ENCODE data around the gene COMP. TPM values are rescaled to one million over a fixed set of nuclear protein-coding genes. Genes with fewer than 3 reads are reported as not detected.

Gene COMP
- total RNA-seq, 1 experiment from 2014 or later = 0.16 TPM

DNA sequence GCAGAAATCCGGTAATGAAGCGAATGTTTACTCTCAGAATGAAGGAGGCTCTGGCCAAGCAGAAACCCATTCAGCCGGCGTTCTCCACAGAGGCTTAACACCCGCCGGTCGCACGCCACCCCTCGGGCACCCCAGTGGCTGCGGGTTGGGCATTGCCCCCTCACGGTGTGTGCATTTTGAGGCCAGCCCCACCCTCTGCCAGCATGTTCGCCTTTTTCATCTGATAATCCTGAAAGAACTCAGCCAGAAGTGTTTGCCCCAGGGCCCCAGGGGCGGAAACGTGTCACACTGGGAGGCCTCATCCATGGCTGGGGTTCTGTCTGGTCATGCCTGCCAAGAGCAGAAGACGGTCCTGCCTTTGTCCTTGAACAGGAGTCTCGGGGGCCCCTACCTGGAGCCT, 34.2 kb downstream of the COMP start:
- H3K36me3 Mint-ChIP-seq (ENCODE audit: insufficient read depth, unreplicated experiment) = peaks cover 9% of the 10 kb centered on the region
- CTCF ChIA-PET = no interaction called here

GRCh38 chr19:18754501-18754900, 36.6 kb downstream of the COMP start:
- Mint-ChIP-seq H3K27me3 (ENCODE audit: insufficient read depth, unreplicated experiment) (no peaks in the 10 kb centered on the region), H3K36me3 (ENCODE audit: insufficient read depth, unreplicated experiment) (peaks cover 1% of the 10 kb centered on the region), H3K4me3 (ENCODE audit: unreplicated experiment) (no peak overlapping the region), H3K27ac (ENCODE audit: unreplicated experiment) (no peak overlapping the region), H3K9me3 (ENCODE audit: unreplicated experiment) (no peaks in the 10 kb centered on the region), H3K4me1 (ENCODE audit: low read depth, unreplicated experiment) (no peaks in the 10 kb centered on the region)
- intact Hi-C loops (cut with micrococcal nuclease; ENCODE audit: unreplicated experiment) = no loop called here
- ChIA-PET CTCF (no interaction called here), POLR2A (no interaction called here)
- no peak overlapping the region for H3K4me3 ChIP-seq (ENCODE audit: low read depth, low read length)
- BruUV-seq (replicated peaks) = no TSS peak
- H3K36me3 ChIP-seq (ENCODE audit: control insufficient read depth, insufficient read depth, low read length) = no peaks in the 10 kb centered on the region; the same call in 1 of the 2 replicates
- DNase-seq = no peak
- no peaks in the 10 kb centered on the region for H3K4me1 ChIP-seq
- TF ChIP-seq, protein P1, sequence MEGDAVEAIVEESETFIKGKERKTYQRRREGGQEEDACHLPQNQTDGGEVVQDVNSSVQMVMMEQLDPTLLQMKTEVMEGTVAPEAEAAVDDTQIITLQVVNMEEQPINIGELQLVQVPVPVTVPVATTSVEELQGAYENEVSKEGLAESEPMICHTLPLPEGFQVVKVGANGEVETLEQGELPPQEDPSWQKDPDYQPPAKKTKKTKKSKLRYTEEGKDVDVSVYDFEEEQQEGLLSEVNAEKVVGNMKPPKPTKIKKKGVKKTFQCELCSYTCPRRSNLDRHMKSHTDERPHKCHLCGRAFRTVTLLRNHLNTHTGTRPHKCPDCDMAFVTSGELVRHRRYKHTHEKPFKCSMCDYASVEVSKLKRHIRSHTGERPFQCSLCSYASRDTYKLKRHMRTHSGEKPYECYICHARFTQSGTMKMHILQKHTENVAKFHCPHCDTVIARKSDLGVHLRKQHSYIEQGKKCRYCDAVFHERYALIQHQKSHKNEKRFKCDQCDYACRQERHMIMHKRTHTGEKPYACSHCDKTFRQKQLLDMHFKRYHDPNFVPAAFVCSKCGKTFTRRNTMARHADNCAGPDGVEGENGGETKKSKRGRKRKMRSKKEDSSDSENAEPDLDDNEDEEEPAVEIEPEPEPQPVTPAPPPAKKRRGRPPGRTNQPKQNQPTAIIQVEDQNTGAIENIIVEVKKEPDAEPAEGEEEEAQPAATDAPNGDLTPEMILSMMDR (IDR thresholded peaks at IDR 0.05; ENCODE audit: insufficient read depth in 1 of 2, low read depth in 1 of 2, low read length in 1 of 2, severe bottlenecking in 1 of 2, unreplicated experiment in 1 of 2) = no peak
- no peaks in the 10 kb centered on the region for H3K27me3 ChIP-seq (replicated peaks; ENCODE audit: control insufficient read depth, insufficient read depth, low read length)
- H3K9me3 ChIP-seq = no peaks in the 10 kb centered on the region

More for the DNA sequence above, 34.2 kb downstream of the COMP start:
- no TSS peak for BruUV-seq (replicated peaks)
- no peaks in the 10 kb centered on the region for H3K27me3 Mint-ChIP-seq (ENCODE audit: insufficient read depth, unreplicated experiment)
- Histone ChIP-seq H3K4me1 (no peaks in the 10 kb centered on the region), H3K4me3 (ENCODE audit: low read depth, low read length) (no peak overlapping the region), H3K36me3 (ENCODE audit: control insufficient read depth, insufficient read depth, low read length) (no peaks in the 10 kb centered on the region; the same call in 1 of the 2 replicates), H3K9me3 (no peaks in the 10 kb centered on the region), H3K27me3 (replicated peaks; ENCODE audit: control insufficient read depth, insufficient read depth, low read length) (no peaks in the 10 kb centered on the region)
- POLR2A ChIA-PET = no interaction called here
- intact Hi-C loops (cut with micrococcal nuclease; ENCODE audit: unreplicated experiment) = no loop called here
- no peak for DNase-seq
- no peaks in the 10 kb centered on the region for H3K9me3 Mint-ChIP-seq (ENCODE audit: unreplicated experiment)
- H3K4me1 Mint-ChIP-seq (ENCODE audit: low read depth, unreplicated experiment) = no peaks in the 10 kb centered on the region
- TF ChIP-seq, protein P1 (IDR thresholded peaks at IDR 0.05; ENCODE audit: insufficient read depth in 1 of 2, low read depth in 1 of 2, low read length in 1 of 2, severe bottlenecking in 1 of 2, unreplicated experiment in 1 of 2) = no peak
- no peak overlapping the region for H3K4me3 Mint-ChIP-seq (ENCODE audit: unreplicated experiment)
- no peak overlapping the region for H3K27ac Mint-ChIP-seq (ENCODE audit: unreplicated experiment)

DNA sequence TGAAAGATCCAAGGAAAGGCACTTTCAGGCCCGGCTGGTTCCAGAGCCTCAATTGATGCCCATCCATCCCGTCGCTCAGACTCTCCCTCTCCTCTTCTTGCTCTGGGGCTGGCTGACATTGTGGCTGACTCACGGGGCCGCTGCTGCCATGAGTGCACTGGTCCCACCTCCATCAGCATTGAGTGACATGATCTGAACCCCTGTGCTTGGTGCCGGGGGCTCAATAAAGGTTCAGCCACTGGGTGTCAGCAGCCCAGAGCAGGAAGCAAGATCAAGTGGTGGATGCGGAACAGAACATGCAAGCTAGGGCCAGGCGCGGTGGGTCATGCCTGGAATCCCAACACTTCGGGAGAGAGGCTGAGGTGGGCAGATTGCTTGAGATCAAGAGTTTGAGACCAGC, 39.5 kb downstream of the COMP start:
- Mint-ChIP-seq H3K36me3 (ENCODE audit: insufficient read depth, unreplicated experiment) (no peaks in the 10 kb centered on the region), H3K9me3 (ENCODE audit: unreplicated experiment) (no peaks in the 10 kb centered on the region), H3K4me3 (ENCODE audit: unreplicated experiment) (no peak overlapping the region), H3K27me3 (ENCODE audit: insufficient read depth, unreplicated experiment) (no peaks in the 10 kb centered on the region), H3K4me1 (ENCODE audit: low read depth, unreplicated experiment) (no peaks in the 10 kb centered on the region), H3K27ac (ENCODE audit: unreplicated experiment) (no peak overlapping the region)
- ChIA-PET CTCF (no interaction called here), POLR2A (no interaction called here)
- H3K27me3 ChIP-seq (replicated peaks; ENCODE audit: control insufficient read depth, insufficient read depth, low read length) = no peaks in the 10 kb centered on the region
- BruUV-seq (replicated peaks) = no TSS peak
- intact Hi-C loops (cut with micrococcal nuclease; ENCODE audit: unreplicated experiment) = no loop called here
- no peaks in the 10 kb centered on the region for H3K4me1 ChIP-seq
- H3K9me3 ChIP-seq = no peaks in the 10 kb centered on the region
- H3K36me3 ChIP-seq (ENCODE audit: control insufficient read depth, insufficient read depth, low read length) = no peaks in the 10 kb centered on the region; the same call in 1 of the 2 replicates
- DNase-seq = no peak
- no peak overlapping the region for H3K4me3 ChIP-seq (ENCODE audit: low read depth, low read length)
- TF ChIP-seq, protein P1 (IDR thresholded peaks at IDR 0.05; ENCODE audit: insufficient read depth in 1 of 2, low read depth in 1 of 2, low read length in 1 of 2, severe bottlenecking in 1 of 2, unreplicated experiment in 1 of 2) = no peak

Data from Caco-2 (cell line).